SK-N-SH (cell line): ENCODE results near the gene GABARAPL2. TPM values are rescaled to one million over a fixed set of nuclear protein-coding genes. Genes with fewer than 3 reads are reported as not detected.

Source experiments
- CTCF ChIA-PET: fragments of 300-600, 350-600 bp; formaldehyde crosslinking; extraction: SDS; loops from one replicate; lab custom pipeline; 2021; lab: Yijun Ruan, JAX
- POLR2A ChIA-PET: fragments of 350-600 bp; sonication (Branson Sonifier 250); formaldehyde crosslinking; extraction: SDS; loops from one replicate; lab custom pipeline; 2020; ENCODE audit warnings: antibody characterized with exemption, inconsistent platforms; lab: Yijun Ruan, JAX
- DNase-seq: peaks from one replicate; pipeline ENCODE4 v3.0.0; 2012
- H2AFZ ChIP-seq: fragments of 200-600 bp; sonication (generic); 2 replicates; pipeline ENCODE4 v1.8.1; 2016; ENCODE audit warnings: antibody characterized with exemption, mild to moderate bottlenecking, low read depth
- H3F3A ChIP-seq: fragments of 200-600 bp; sonication (generic); replicated peaks from 2 replicates; pipeline ENCODE3; 2016; ENCODE audit warnings: antibody characterized with exemption, mild to moderate bottlenecking; ENCODE audit not compliant: insufficient read depth
- H3K27ac ChIP-seq, 2 experiments: fragments of 200-500 bp in 1 of 2; fragments of 200-600 bp in 1 of 2; sonication (Bioruptor generic) in 1 of 2; sonication (generic), shearing (Covaris generic) in 1 of 2; 2 replicates each; pipeline versions ENCODE4 v1.5.1 to v1.6.1; 2014 to 2016; ENCODE audit warnings: low read depth in 2 of 2, inconsistent platforms in 1 of 2, low read length in 1 of 2, mild to moderate bottlenecking in 1 of 2, mixed read lengths in 1 of 2
- H3K27me3 ChIP-seq: fragments of 200-600 bp; sonication (generic), shearing (Covaris generic); 2 replicates; pipeline ENCODE4 v1.6.1; 2016; ENCODE audit warnings: mixed run types; ENCODE audit not compliant: insufficient read depth
- H3K36me3 ChIP-seq, 2 experiments: fragments of 200-500 bp in 1 of 2; fragments of 200-600 bp in 1 of 2; sonication (Bioruptor generic) in 1 of 2; sonication (generic) in 1 of 2; replicated peaks in 1 of 2; 2 replicates each; pipeline versions ENCODE3 to v1.5.1; 2014 to 2016; ENCODE audit warnings: low read length in 1 of 2, mild to moderate bottlenecking in 1 of 2; ENCODE audit not compliant: insufficient read depth in 2 of 2, control insufficient read depth in 1 of 2
- H3K4me1 ChIP-seq, 2 experiments: fragments of 200-500 bp in 1 of 2; fragments of 200-600 bp in 1 of 2; sonication (Bioruptor generic) in 1 of 2; sonication (generic), shearing (Covaris generic) in 1 of 2; 2 replicates each; pipeline versions ENCODE4 v1.5.1 to v1.6.1; 2014 to 2016; ENCODE audit warnings: low read depth in 1 of 2, low read length in 1 of 2, mixed run types in 1 of 2; ENCODE audit not compliant: insufficient read depth in 2 of 2, control insufficient read depth in 1 of 2
- H3K4me2 ChIP-seq: fragments of 200-600 bp; sonication (generic), shearing (Covaris generic); 2 replicates; pipeline ENCODE4 v1.6.1; 2017; ENCODE audit warnings: mixed run types
- H3K4me3 ChIP-seq, 2 experiments: fragments of 200-500 bp in 1 of 2; fragments of 200-600 bp in 1 of 2; sonication (Bioruptor generic) in 1 of 2; sonication (generic), shearing (Covaris generic) in 1 of 2; 2 replicates each; pipeline versions ENCODE4 v1.5.1 to v1.8.1; 2014 to 2016; ENCODE audit warnings: low read depth in 2 of 2, inconsistent platforms in 1 of 2, low read length in 1 of 2, mild to moderate bottlenecking in 1 of 2, mixed read lengths in 1 of 2, moderate library complexity in 1 of 2
- H3K79me2 ChIP-seq: fragments of 200-600 bp; sonication (generic); 2 replicates; pipeline ENCODE4 v1.8.1; 2017; ENCODE audit warnings: mild to moderate bottlenecking; ENCODE audit not compliant: insufficient read depth
- H3K9ac ChIP-seq: fragments of 200-600 bp; sonication (generic); 2 replicates; pipeline ENCODE4 v1.6.1; 2017; ENCODE audit warnings: mixed run types
- H3K9me2 ChIP-seq: fragments of 200-600 bp; sonication (generic); 2 replicates; pipeline ENCODE4 v1.6.1; 2017; ENCODE audit warnings: mixed run types
- H3K9me3 ChIP-seq: fragments of 200-600 bp; sonication (generic); 2 replicates; pipeline ENCODE4 v1.6.1; 2017; ENCODE audit warnings: mixed run types, mild to moderate bottlenecking, moderate library complexity
- H4K20me1 ChIP-seq: fragments of 200-600 bp; sonication (generic); 2 replicates; pipeline ENCODE4 v1.6.1; 2017; ENCODE audit warnings: mild to moderate bottlenecking, mixed run types; ENCODE audit not compliant: insufficient read depth
- CHD2 ChIP-seq: fragments of 150-350 bp; IDR thresholded peaks from 2 replicates; pipeline ENCODE4 v1.6.1; 2018; ENCODE audit warnings: low read length; ENCODE audit not compliant: partially characterized antibody
- CTCF ChIP-seq: fragments of 200-600 bp; sonication (generic); IDR thresholded peaks from 2 replicates; pipeline ENCODE4 v1.6.1; 2017; ENCODE audit warnings: antibody characterized with exemption, mild to moderate bottlenecking, moderate library complexity
- EZH2phosphoT487 ChIP-seq: fragments of 200-600 bp; sonication (generic); IDR thresholded peaks from 2 replicates; pipeline ENCODE4 v1.6.1; 2017; ENCODE audit warnings: low read depth, mixed run types, mild to moderate bottlenecking, antibody characterized with exemption, moderate library complexity, borderline replicate concordance
- FOSL2 ChIP-seq: IDR thresholded peaks from 2 replicates; pipeline ENCODE4 v1.4.0; 2012; ENCODE audit warnings: low read depth, mild to moderate bottlenecking, moderate library complexity, borderline replicate concordance
- FOXJ3 ChIP-seq: sonication (generic); formaldehyde crosslinking; IDR thresholded peaks from 2 replicates; pipeline ENCODE4 v1.5.1; 2020; ENCODE audit warnings: mild to moderate bottlenecking, missing genetic modification reagents
- FOXM1 ChIP-seq: IDR thresholded peaks from 2 replicates; pipeline ENCODE4 v1.4.0; 2012; ENCODE audit warnings: low read depth, mild to moderate bottlenecking
- GABPA ChIP-seq: IDR thresholded peaks from 2 replicates; pipeline ENCODE4 v1.4.0; 2012; ENCODE audit warnings: low read depth, mild to moderate bottlenecking
- GATA2 ChIP-seq: sonication (generic); formaldehyde crosslinking; IDR thresholded peaks from 2 replicates; pipeline ENCODE4 v1.5.0; 2020; ENCODE audit warnings: mild to moderate bottlenecking, missing genetic modification reagents
- MEF2A ChIP-seq: IDR thresholded peaks from 2 replicates; pipeline ENCODE4 v1.4.0; 2012; ENCODE audit warnings: low read depth, borderline replicate concordance
- NFIC ChIP-seq: IDR thresholded peaks from 2 replicates; pipeline ENCODE4 v1.4.0; 2012; ENCODE audit warnings: borderline replicate concordance
- PBX3 ChIP-seq: IDR thresholded peaks from 2 replicates; pipeline ENCODE4; 2012
- POLR2AphosphoS5 ChIP-seq: IDR thresholded peaks from 2 replicates; pipeline ENCODE4 v1.6.1; 2012; ENCODE audit warnings: low read depth, low read length
- RCOR1 ChIP-seq: fragments of 150-350 bp; IDR thresholded peaks from 2 replicates; pipeline ENCODE4 v1.6.1; 2017; ENCODE audit warnings: antibody characterized with exemption, low read length
- REST ChIP-seq: IDR thresholded peaks from 2 replicates; pipeline ENCODE4 v1.6.1; 2012; ENCODE audit warnings: mild to moderate bottlenecking, low read depth, low read length, moderate library complexity
- SIN3A ChIP-seq: IDR thresholded peaks from 2 replicates; pipeline ENCODE4 v1.6.1; 2012; ENCODE audit warnings: low read depth, mild to moderate bottlenecking, low read length, moderate library complexity, borderline replicate concordance
- TCF12 ChIP-seq: IDR thresholded peaks from 2 replicates; pipeline ENCODE4 v1.4.0; 2012
- TEAD4 ChIP-seq: IDR thresholded peaks from 2 replicates; pipeline ENCODE4 v1.4.0; 2012; ENCODE audit warnings: mild to moderate bottlenecking, borderline replicate concordance; ENCODE audit not compliant: insufficient read depth
- USF1 ChIP-seq: IDR thresholded peaks from 2 replicates; pipeline ENCODE4 v1.4.0; 2012; ENCODE audit warnings: low read depth, borderline replicate concordance
- WGBS: methylation state at CpG from one replicate; pipeline ENCODE4 v1.1.6; 2017; ENCODE audit warnings: low lambda C conversion rate; 5-methylcytosine and 5-hydroxymethylcytosine counted together
- polyA plus RNA-seq, 3 experiments: library from polyadenylated mRNA; depleted of rRNA; stranded (reverse); fragments of >200 nt; gene quantifications; 2 replicates each; pipeline ENCODE4 v1.2.3, GENCODE V29; 2012

GABARAPL2 gene
- polyA plus RNA-seq, 1 of the 3 experiments (the other 2 are of a cell fraction): 135 TPM

GRCh38 chr16:75621170-75621477 lies 54.9 kb downstream of the GABARAPL2 start (continued):
- TF ChIP-seq REST (no peak), MEF2A (no peak), TCF12 (no peak)

GRCh38 chr16:75622761-75623605 lies 56.8 kb downstream of the GABARAPL2 start, which contains the start of gene ADAT1:
Gene ADAT1 (minus strand): TSS chr16:75623281. CDS start chr16:75620799, 2,482 bp downstream.
- H3K27me3 ChIP-seq: no peaks in the 10 kb centered on the region
- H3K9me3 ChIP-seq: no peaks in the 10 kb centered on the region
- DNase-seq: peak; percentile 90
- H3K9me2 ChIP-seq: no peaks in the 10 kb centered on the region
- ChIA-PET CTCF (interaction anchor here (0.8 to 5.1 kb wide), 11 partner anchors 13 to 180 kb away, joined by 3 to 37 read pairs (median 3); no protein-coding TSS in a partner anchor), POLR2A (interaction anchor here (0.5 to 1.3 kb wide), 10 partner anchors 9 to 1200 kb away, joined by 3 to 8 read pairs (median 3); partner anchors contain the start of genes KARS1, TERF2IP and TMEM231)
- H2AFZ ChIP-seq: peak within 1 kb of the TSS; percentile 98
- H3K79me2 ChIP-seq: peaks cover 21% of the 10 kb centered on the region
- peaks cover 16% of the 10 kb centered on the region for H3F3A ChIP-seq
- H3K4me1 ChIP-seq: peaks cover 6 to 14% of the 10 kb centered on the region in 2 experiments; a peak in 3 of 4 replicates
- no peaks in the 10 kb centered on the region for H4K20me1 ChIP-seq
- H3K36me3 ChIP-seq: peaks cover 27 to 45% of the 10 kb centered on the region in 2 experiments
- peak within 1 kb of the TSS; percentile 91 for H3K4me2 ChIP-seq
- H3K4me3 ChIP-seq: peak within 1 kb of the TSS; percentile 85
- H3K27ac ChIP-seq: peak within 1 kb of the TSS; percentile 84 to 89
- WGBS: 1% methylated on average over 48 of the region's 62 CpGs
- H3K9ac ChIP-seq: peak within 1 kb of the TSS; percentile 82
- peak; percentile 47 for TF ChIP-seq RCOR1
- no peak for TF ChIP-seq TEAD4
- TF ChIP-seq EZH2phosphoT487: no peak
- TF ChIP-seq SIN3A: peak; percentile 89
- no peak for TF ChIP-seq GATA2 (CRISPR knock-in tag)
- no peak for TF ChIP-seq USF1
- TF ChIP-seq FOXM1: no peak
- TF ChIP-seq PBX3: peak; percentile 26; the same call in 1 of the 2 replicates
- peak; percentile 95 for TF ChIP-seq POLR2AphosphoS5
- TF ChIP-seq CTCF: no peak
- peak; percentile 99 for TF ChIP-seq CHD2
- TF ChIP-seq FOSL2: no peak
- peak; percentile 90 for TF ChIP-seq GABPA
- no peak for TF ChIP-seq NFIC
- no peak for TF ChIP-seq REST
- TF ChIP-seq FOXJ3 (CRISPR knock-in tag): no peak
